ENCODE measurements around the gene URB1. TPM values are rescaled to one million over a fixed set of nuclear protein-coding genes. Genes with fewer than 3 reads are reported as not detected.

Gene URB1
- total and polyA plus RNA-seq, 9 of the 15 experiments (the other 6 are each of a cell fraction or from before 2014, with no cell fraction given), result 0.97 to 53.6 (median 21.5) TPM

GRCh38 chr21:32380940-32381339, 11.9 kb downstream of the URB1 start:
- FAIRE-seq, result no peak
- in situ Hi-C loops (cut with MboI), result no loop called here
- TSS peak; percentile 17 for BruUV-seq (replicated peaks)
- no peak for TF ChIP-seq KDM4B (IDR thresholded peaks at IDR 0.05; ENCODE audit: borderline replicate concordance in 2 of 2, low read depth in 1 of 2)
- TF ChIP-seq SMAD4 (CRISPR knock-in tag; conservative IDR thresholded peaks at IDR 0.05), result no peak
- no peak for TF ChIP-seq ZNF174 (CRISPR knock-in tag; IDR thresholded peaks at IDR 0.05)
- TF ChIP-seq TCF3 (CRISPR knock-in tag; IDR thresholded peaks at IDR 0.05), result no peak
- no peak for TF ChIP-seq RBBP5 (IDR thresholded peaks at IDR 0.05; ENCODE audit: borderline replicate concordance, insufficient read depth, low read length, poor library complexity, severe bottlenecking)
- no peak for TF ChIP-seq ZNF165 (CRISPR knock-in tag; IDR thresholded peaks at IDR 0.05; ENCODE audit: borderline replicate concordance)
- no peak for TF ChIP-seq ZNF77 (CRISPR knock-in tag; IDR thresholded peaks at IDR 0.05)
- no peak for TF ChIP-seq YBX1 (IDR thresholded peaks at IDR 0.05)
- TF ChIP-seq, protein P1, sequence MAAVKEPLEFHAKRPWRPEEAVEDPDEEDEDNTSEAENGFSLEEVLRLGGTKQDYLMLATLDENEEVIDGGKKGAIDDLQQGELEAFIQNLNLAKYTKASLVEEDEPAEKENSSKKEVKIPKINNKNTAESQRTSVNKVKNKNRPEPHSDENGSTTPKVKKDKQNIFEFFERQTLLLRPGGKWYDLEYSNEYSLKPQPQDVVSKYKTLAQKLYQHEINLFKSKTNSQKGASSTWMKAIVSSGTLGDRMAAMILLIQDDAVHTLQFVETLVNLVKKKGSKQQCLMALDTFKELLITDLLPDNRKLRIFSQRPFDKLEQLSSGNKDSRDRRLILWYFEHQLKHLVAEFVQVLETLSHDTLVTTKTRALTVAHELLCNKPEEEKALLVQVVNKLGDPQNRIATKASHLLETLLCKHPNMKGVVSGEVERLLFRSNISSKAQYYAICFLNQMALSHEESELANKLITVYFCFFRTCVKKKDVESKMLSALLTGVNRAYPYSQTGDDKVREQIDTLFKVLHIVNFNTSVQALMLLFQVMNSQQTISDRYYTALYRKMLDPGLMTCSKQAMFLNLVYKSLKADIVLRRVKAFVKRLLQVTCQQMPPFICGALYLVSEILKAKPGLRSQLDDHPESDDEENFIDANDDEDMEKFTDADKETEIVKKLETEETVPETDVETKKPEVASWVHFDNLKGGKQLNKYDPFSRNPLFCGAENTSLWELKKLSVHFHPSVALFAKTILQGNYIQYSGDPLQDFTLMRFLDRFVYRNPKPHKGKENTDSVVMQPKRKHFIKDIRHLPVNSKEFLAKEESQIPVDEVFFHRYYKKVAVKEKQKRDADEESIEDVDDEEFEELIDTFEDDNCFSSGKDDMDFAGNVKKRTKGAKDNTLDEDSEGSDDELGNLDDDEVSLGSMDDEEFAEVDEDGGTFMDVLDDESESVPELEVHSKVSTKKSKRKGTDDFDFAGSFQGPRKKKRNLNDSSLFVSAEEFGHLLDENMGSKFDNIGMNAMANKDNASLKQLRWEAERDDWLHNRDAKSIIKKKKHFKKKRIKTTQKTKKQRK (IDR thresholded peaks at IDR 0.05; ENCODE audit: borderline replicate concordance, low read depth, low read length), result no peak
- TF ChIP-seq NR2C2 (CRISPR knock-in tag; IDR thresholded peaks at IDR 0.05), result no peak
- no peak for TF ChIP-seq NR2C2 (tag; IDR thresholded peaks at IDR 0.05)
- TF ChIP-seq, protein P2, sequence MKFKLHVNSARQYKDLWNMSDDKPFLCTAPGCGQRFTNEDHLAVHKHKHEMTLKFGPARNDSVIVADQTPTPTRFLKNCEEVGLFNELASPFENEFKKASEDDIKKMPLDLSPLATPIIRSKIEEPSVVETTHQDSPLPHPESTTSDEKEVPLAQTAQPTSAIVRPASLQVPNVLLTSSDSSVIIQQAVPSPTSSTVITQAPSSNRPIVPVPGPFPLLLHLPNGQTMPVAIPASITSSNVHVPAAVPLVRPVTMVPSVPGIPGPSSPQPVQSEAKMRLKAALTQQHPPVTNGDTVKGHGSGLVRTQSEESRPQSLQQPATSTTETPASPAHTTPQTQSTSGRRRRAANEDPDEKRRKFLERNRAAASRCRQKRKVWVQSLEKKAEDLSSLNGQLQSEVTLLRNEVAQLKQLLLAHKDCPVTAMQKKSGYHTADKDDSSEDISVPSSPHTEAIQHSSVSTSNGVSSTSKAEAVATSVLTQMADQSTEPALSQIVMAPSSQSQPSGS (CRISPR knock-in tag; IDR thresholded peaks at IDR 0.05), result no peak
- TF ChIP-seq, protein P3, sequence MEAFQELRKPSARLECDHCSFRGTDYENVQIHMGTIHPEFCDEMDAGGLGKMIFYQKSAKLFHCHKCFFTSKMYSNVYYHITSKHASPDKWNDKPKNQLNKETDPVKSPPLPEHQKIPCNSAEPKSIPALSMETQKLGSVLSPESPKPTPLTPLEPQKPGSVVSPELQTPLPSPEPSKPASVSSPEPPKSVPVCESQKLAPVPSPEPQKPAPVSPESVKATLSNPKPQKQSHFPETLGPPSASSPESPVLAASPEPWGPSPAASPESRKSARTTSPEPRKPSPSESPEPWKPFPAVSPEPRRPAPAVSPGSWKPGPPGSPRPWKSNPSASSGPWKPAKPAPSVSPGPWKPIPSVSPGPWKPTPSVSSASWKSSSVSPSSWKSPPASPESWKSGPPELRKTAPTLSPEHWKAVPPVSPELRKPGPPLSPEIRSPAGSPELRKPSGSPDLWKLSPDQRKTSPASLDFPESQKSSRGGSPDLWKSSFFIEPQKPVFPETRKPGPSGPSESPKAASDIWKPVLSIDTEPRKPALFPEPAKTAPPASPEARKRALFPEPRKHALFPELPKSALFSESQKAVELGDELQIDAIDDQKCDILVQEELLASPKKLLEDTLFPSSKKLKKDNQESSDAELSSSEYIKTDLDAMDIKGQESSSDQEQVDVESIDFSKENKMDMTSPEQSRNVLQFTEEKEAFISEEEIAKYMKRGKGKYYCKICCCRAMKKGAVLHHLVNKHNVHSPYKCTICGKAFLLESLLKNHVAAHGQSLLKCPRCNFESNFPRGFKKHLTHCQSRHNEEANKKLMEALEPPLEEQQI (IDR thresholded peaks at IDR 0.05), result no peak
- no peak for TF ChIP-seq SRSF3 (IDR thresholded peaks at IDR 0.05; ENCODE audit: insufficient read depth, low read length)
- no peak for TF ChIP-seq MEF2A (IDR thresholded peaks at IDR 0.05; ENCODE audit: control insufficient read depth, low read depth, low read length)
- TF ChIP-seq ATF1 (CRISPR knock-in tag; IDR thresholded peaks at IDR 0.05), result no peak
- no peak for TF ChIP-seq ATF1 (tag; IDR thresholded peaks at IDR 0.05)

More at GRCh38 chr21:32380940-32381339, 11.9 kb downstream of the URB1 start:
- no peaks in the 10 kb centered on the region for H3K9me1 ChIP-seq (ENCODE audit: control insufficient read depth, insufficient read depth, low read length)
- peaks cover 8% of the 10 kb centered on the region; the same call in 1 of the 2 replicates for H4K20me1 ChIP-seq (replicated peaks; ENCODE audit: control insufficient read depth, insufficient read depth, low read length)
- H3K4me3 ChIP-seq, result no peak overlapping the region
- ATAC-seq, result no peak
- WGBS (ENCODE audit: insufficient coverage, low coverage, missing lambda C conversion rate), result 70% methylated on average over 4 of the region's 4 CpGs
- intact Hi-C loops (cut with micrococcal nuclease), result no loop called here
- H3K27me3 ChIP-seq (ENCODE audit: control insufficient read depth in 2 of 2, insufficient read depth in 2 of 2, low read length in 2 of 2), result no peaks in the 10 kb centered on the region
- DNase-seq (ENCODE audit: extremely low read depth in 1 of 4, low spot score in 3 of 4), result no peak
- H3K79me2 ChIP-seq (ENCODE audit: control insufficient read depth, insufficient read depth, low read length), result peaks cover 31% of the 10 kb centered on the region
- no peak overlapping the region for H2AFZ ChIP-seq (ENCODE audit: low read depth, low read length)
- ChIA-PET POLR2A (no interaction called here), CTCF (ENCODE audit: low intra/inter-chr PET ratio) (no interaction called here)
- H3K4me2 ChIP-seq (ENCODE audit: insufficient read depth, low read length), result no peak overlapping the region
- H3K27ac ChIP-seq (ENCODE audit: extremely low read depth, low read depth, low read length), result no peak overlapping the region
- H3K4me1 ChIP-seq (replicated peaks in 1 of 2; ENCODE audit: control insufficient read depth in 2 of 2, insufficient read depth in 2 of 2, low read length in 2 of 2), result no peaks in the 10 kb centered on the region
- H3K9me3 ChIP-seq (replicated peaks; ENCODE audit: control insufficient read depth, insufficient read depth, low read depth, low read length), result no peaks in the 10 kb centered on the region
- peaks cover 97% of the 10 kb centered on the region for H3K36me3 ChIP-seq (ENCODE audit: control insufficient read depth, insufficient read depth, low read length)
- no peak overlapping the region for H3K9ac ChIP-seq (ENCODE audit: insufficient read depth in 1 of 2, low read depth in 2 of 2, low read length in 2 of 2)
